ENCODE measurements around the gene GLE1.

The GLE1 gene

GRCh38 chr9:128504485-128505413 is at the start of gene GLE1:
Gene GLE1 (plus strand): TSS chr9:128504719. CDS start chr9:128504806, 87 bp downstream.
- DNase-seq = peak; percentile 38

- no peak for DNase-seq
Measured at GRCh38 chr9:128454991-128455390, 49.5 kb upstream of the GLE1 start.

- peak; percentile 85 for DNase-seq
Measured at GRCh38 chr9:128455849-128456612, 48.5 kb upstream of the GLE1 start, which contains the start of gene ODF2. Gene ODF2 (plus strand): TSS chr9:128456006. CDS start chr9:128456092, 86 bp downstream.

GRCh38 chr9:128456613-128457061 is 47.9 kb upstream of the GLE1 start:
- DNase-seq = peak; percentile 17

GRCh38 chr9:128457207-128457606 is 47.3 kb upstream of the GLE1 start:
- no peak for DNase-seq

- DNase-seq = no peak
Measured at GRCh38 chr9:128459011-128459410, 45.5 kb upstream of the GLE1 start.

GRCh38 chr9:128469070-128469469 is 35.4 kb upstream of the GLE1 start:
- DNase-seq = no peak

GRCh38 chr9:128470560-128470959 is 34.0 kb upstream of the GLE1 start:
- no peak for DNase-seq

GRCh38 chr9:128473104-128473503 is 31.4 kb upstream of the GLE1 start:
- no peak for DNase-seq

- no peak for DNase-seq
Measured at GRCh38 chr9:128475867-128476266, 28.7 kb upstream of the GLE1 start.

GRCh38 chr9:128479262-128479661 is 25.3 kb upstream of the GLE1 start:
- no peak for DNase-seq

GRCh38 chr9:128481561-128481960 is 23.0 kb upstream of the GLE1 start:
- DNase-seq = no peak

- no peak for DNase-seq
Measured at GRCh38 chr9:128482186-128482585, 22.3 kb upstream of the GLE1 start.

- no peak for DNase-seq
Measured at GRCh38 chr9:128484686-128485413, 19.7 kb upstream of the GLE1 start.

- DNase-seq = no peak
Measured at GRCh38 chr9:128485414-128485855, 19.1 kb upstream of the GLE1 start.

GRCh38 chr9:128486201-128486600 is 18.3 kb upstream of the GLE1 start:
- DNase-seq = no peak

- DNase-seq = no peak
Measured at GRCh38 chr9:128493424-128493823, 11.1 kb upstream of the GLE1 start.

- no peak for DNase-seq
Measured at GRCh38 chr9:128494108-128494745, 10.3 kb upstream of the GLE1 start.

- DNase-seq = no peak
Measured at GRCh38 chr9:128494746-128495129, 9.8 kb upstream of the GLE1 start.

- no peak for DNase-seq
Measured at GRCh38 chr9:128495296-128495695, 9.2 kb upstream of the GLE1 start.

- no peak for DNase-seq
Measured at GRCh38 chr9:128495804-128496417, 8.6 kb upstream of the GLE1 start.

Measured in SIG-M5 (cell line).